DOHH2 (cell line): ENCODE results near the gene SIGLEC12.

Source experiments
- EZH2phosphoT487 ChIP-seq: fragments of 200-600 bp; sonication (generic); IDR thresholded peaks from 2 replicates; pipeline ENCODE4 v1.6.1; 2017; ENCODE audit warnings: borderline replicate concordance, mild to moderate bottlenecking, antibody characterized with exemption, low read length, moderate library complexity, mixed read lengths
- TF ChIP-seq, protein P1 (sequence below): fragments of 200-600 bp; sonication (generic); IDR thresholded peaks from one replicate; pipeline ENCODE4 v1.5.1; 2014; ENCODE audit warnings: antibody characterized with exemption, mild to moderate bottlenecking, low read depth, low read length; ENCODE audit not compliant: poor library complexity, severe bottlenecking

DNA sequence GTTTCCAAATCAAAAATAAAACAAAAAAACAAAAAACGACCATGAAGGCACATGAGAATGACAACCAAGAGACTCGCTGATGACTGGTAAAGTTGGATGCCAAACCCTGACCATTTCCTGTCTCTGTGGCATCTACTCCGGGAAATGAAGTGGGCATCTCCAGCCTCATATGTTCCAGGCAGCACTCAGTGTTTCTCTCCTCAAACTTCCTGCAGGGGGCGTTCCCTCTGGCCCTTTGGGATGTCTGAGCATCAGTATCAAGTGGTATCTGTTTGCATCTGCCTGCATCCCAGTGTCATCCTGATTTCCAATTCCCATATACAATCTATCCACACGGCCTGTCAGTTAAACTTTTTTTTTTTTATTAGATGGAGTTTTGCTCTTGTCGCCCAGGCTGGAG is 9.8 kb upstream of the SIGLEC12 start:
- TF ChIP-seq, protein P1, sequence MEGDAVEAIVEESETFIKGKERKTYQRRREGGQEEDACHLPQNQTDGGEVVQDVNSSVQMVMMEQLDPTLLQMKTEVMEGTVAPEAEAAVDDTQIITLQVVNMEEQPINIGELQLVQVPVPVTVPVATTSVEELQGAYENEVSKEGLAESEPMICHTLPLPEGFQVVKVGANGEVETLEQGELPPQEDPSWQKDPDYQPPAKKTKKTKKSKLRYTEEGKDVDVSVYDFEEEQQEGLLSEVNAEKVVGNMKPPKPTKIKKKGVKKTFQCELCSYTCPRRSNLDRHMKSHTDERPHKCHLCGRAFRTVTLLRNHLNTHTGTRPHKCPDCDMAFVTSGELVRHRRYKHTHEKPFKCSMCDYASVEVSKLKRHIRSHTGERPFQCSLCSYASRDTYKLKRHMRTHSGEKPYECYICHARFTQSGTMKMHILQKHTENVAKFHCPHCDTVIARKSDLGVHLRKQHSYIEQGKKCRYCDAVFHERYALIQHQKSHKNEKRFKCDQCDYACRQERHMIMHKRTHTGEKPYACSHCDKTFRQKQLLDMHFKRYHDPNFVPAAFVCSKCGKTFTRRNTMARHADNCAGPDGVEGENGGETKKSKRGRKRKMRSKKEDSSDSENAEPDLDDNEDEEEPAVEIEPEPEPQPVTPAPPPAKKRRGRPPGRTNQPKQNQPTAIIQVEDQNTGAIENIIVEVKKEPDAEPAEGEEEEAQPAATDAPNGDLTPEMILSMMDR = peak; percentile 56
- TF ChIP-seq EZH2phosphoT487 = no peak
